NT2/D1 (cell line): ENCODE data around the gene ZFAND2A.
"Not testable (repeated sequence)": the region's sequence is repeated elsewhere in the genome, so short reads cannot be mapped to it uniquely, and the experiment has no call there.

ENCODE experiments used
- DNase-seq: peaks from one replicate; pipeline ENCODE4 v3.0.0-alpha.2; 2011; ENCODE audit warnings: low read depth, low spot score
- H3K27me3 ChIP-seq: 2 replicates; pipeline ENCODE4 v1.6.0; 2011; ENCODE audit warnings: mild to moderate bottlenecking; ENCODE audit not compliant: insufficient read length, insufficient read depth
- H3K36me3 ChIP-seq: 2 replicates; pipeline ENCODE4 v1.6.1; 2011; ENCODE audit warnings: mild to moderate bottlenecking, low read length, mixed read lengths; ENCODE audit not compliant: insufficient read depth, insufficient read length
- H3K4me1 ChIP-seq: 2 replicates; pipeline ENCODE4 v1.5.1; 2011; ENCODE audit not compliant: insufficient read depth, insufficient read length
- H3K4me3 ChIP-seq: 2 replicates; pipeline ENCODE4 v1.5.1; 2011; ENCODE audit warnings: low read depth; ENCODE audit not compliant: insufficient read length
- H3K9ac ChIP-seq: 2 replicates; pipeline ENCODE4 v1.6.0; 2011; ENCODE audit warnings: low read depth; ENCODE audit not compliant: insufficient read length
- H3K9me3 ChIP-seq: 2 replicates; pipeline ENCODE4 v1.5.1; 2011; ENCODE audit warnings: mild to moderate bottlenecking, low read length; ENCODE audit not compliant: insufficient read depth
- SUZ12 ChIP-seq: IDR thresholded peaks from 2 replicates; pipeline ENCODE4 v1.6.1; 2011; ENCODE audit not compliant: insufficient read length, insufficient read depth; ENCODE audit errors: extremely low read depth
- YY1 ChIP-seq: IDR thresholded peaks from 2 replicates; pipeline ENCODE4 v1.6.1; 2011; ENCODE audit not compliant: insufficient read length, insufficient read depth
- ZNF274 ChIP-seq: IDR thresholded peaks from 2 replicates; pipeline ENCODE4 v1.6.1; 2011; ENCODE audit warnings: mild to moderate bottlenecking, low read depth, low read length

Gene ZFAND2A

DNA sequence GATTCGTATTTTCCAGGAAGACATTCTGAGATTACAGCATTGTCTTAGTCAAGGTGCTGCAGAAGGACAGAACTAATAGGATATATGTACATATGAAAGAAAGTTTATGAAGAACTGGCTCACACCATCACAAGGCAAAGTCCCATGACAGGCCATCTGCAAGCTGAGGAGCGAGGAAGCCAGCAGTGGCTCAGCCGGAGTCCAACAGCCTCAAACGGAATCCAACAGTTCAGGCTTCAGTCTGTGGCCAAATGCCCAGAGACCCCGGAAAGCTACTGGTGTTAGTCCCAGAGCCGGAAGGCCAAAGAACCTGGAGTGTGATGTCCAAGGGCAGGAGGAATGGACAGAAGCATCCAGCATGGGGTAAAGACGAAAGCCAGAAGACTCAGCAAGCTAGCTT is 4.4 kb upstream of the ZFAND2A start:
- no peak for DNase-seq
- H3K9me3 ChIP-seq = no peaks in the 10 kb centered on the region
- H3K4me1 ChIP-seq = no peaks in the 10 kb centered on the region
- no peak for TF ChIP-seq YY1
- no peak for TF ChIP-seq ZNF274
- no peak for TF ChIP-seq SUZ12
- H3K36me3 ChIP-seq = peaks cover 30% of the 10 kb centered on the region
- no peak overlapping the region for H3K9ac ChIP-seq
- H3K27me3 ChIP-seq = no peaks in the 10 kb centered on the region
- no peak overlapping the region for H3K4me3 ChIP-seq

DNA sequence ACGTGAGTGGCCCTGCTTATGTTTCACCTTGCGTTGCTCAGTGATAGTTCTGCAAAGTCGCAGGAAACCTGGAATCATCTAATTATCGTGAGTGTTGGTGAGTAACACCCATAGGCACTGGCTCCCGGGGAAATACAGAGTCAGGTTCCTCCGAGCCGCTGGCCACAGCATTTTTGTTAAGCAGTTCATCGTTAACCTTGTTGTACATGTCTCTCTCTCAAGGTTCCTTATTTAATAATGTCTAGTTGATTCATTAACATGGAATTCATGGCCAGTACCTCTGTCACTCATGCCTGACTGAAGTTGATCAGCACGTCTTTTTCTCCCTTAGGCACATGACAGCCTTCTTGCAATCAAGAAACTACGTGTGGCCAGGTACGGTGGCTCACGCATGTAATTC is 3.1 kb upstream of the ZFAND2A start:
- Histone ChIP-seq H3K36me3 (peaks cover 35% of the 10 kb centered on the region), H3K4me1 (no peaks in the 10 kb centered on the region), H3K9me3 (no peaks in the 10 kb centered on the region), H3K9ac (no peak overlapping the region), H3K4me3 (no peak overlapping the region), H3K27me3 (no peaks in the 10 kb centered on the region)
- no peak for DNase-seq
- TF ChIP-seq SUZ12 (no peak), ZNF274 (no peak), YY1 (no peak)

DNA sequence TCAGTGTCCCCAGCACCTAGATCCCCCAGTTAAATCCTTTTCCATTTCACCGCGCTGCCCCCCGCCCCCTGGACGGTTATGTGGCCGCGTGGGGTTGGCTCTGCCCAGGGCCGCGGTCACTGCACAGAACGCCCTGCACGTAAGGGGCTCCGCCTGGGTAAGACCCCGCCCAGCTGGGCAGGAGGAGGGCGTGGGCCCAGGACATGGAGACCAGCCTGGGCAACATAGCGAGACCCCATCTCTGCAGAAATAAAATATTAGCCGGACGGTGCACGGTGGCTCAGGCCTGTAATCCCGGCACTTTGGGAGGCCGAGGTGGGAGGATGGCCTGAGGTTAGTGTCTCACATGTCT is 650 bp upstream of the ZFAND2A start:
- Histone ChIP-seq H3K9ac (peak overlapping the region; percentile 97), H3K36me3 (peaks cover 53% of the 10 kb centered on the region), H3K4me3 (peak overlapping the region; percentile 78), H3K27me3 (no peaks in the 10 kb centered on the region), H3K9me3 (no peaks in the 10 kb centered on the region), H3K4me1 (no peaks in the 10 kb centered on the region)
- no peak for TF ChIP-seq SUZ12
- TF ChIP-seq ZNF274 = no peak
- no peak for TF ChIP-seq YY1
- no peak for DNase-seq

DNA sequence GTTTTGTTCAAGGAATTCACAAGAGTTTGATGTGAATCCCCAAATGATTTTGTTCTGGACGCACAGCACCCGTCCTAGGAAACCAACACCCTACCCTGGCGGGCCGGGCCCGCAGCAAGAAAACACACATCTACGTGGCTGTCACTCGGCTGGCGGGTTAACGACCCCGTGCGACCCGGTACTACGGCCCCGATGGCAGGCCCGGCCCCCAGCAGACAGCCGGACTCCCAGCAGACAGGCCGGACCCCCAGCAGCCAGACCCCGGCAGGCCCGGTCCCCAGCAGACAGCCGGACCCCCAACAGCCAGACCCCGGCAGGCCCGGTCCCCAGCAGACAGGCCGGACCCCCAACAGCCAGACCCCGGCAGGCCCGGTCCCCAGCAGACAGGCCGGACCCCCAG is 765 bp downstream of the ZFAND2A start:
- DNase-seq, H3K9me3 ChIP-seq, H3K27me3 ChIP-seq, H3K4me1 ChIP-seq: not testable (repeated sequence)
- peaks cover 61% of the 10 kb centered on the region for H3K36me3 ChIP-seq
- peak overlapping the region; percentile 85 for H3K9ac ChIP-seq
- peak overlapping the region; percentile 71 for H3K4me3 ChIP-seq

DNA sequence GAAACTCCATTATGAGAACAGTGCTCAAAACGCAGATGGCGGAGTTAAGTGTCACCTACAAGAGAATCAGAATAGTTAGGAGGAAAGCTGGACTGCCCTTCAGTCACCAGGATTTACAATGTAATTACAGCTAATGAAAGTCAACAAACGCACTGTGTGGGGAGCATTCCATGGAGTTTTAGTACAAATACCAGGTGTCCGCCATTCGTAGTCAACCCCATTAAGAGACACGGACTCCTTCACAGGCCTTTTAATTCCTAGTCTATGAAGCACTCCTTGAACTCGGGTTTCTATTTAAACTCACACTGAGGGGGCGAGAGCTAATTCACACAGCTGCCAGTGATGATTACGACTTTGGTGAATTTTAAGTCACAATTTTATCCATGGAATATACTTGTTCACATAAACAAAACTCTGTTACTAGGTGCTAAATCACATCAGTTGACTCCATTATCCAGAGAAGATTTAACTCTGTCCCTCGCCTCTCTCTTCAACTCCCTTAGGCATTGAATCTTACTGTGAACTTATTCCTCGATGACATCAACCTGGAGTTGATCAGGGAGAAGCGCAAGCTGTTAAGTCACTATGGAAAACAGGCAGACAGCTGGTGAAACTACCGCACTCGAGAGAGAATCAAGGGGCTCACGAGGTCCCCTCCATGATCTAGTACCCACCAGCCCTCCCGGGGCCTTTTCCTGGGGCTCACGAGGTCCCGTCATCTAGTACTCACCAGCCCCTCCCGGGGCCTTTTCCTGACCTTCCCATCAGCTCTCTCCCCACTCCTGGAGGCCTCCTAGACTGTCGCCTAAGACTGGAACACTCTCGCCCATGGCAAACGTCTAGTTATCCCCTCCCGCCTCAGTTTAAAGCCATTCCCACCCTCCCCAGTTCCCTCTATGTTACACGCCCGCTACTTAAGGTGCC is 1.5 kb downstream of the ZFAND2A start:
- peak overlapping the region; percentile 85 for H3K9ac ChIP-seq
- no peaks in the 10 kb centered on the region for H3K27me3 ChIP-seq
- no peak for TF ChIP-seq SUZ12
- no peak for TF ChIP-seq ZNF274
- TF ChIP-seq YY1 = no peak
- no peaks in the 10 kb centered on the region for H3K4me1 ChIP-seq
- peak overlapping the region; percentile 71 for H3K4me3 ChIP-seq
- no peak for DNase-seq
- peaks cover 65% of the 10 kb centered on the region for H3K36me3 ChIP-seq
- no peaks in the 10 kb centered on the region for H3K9me3 ChIP-seq

DNA sequence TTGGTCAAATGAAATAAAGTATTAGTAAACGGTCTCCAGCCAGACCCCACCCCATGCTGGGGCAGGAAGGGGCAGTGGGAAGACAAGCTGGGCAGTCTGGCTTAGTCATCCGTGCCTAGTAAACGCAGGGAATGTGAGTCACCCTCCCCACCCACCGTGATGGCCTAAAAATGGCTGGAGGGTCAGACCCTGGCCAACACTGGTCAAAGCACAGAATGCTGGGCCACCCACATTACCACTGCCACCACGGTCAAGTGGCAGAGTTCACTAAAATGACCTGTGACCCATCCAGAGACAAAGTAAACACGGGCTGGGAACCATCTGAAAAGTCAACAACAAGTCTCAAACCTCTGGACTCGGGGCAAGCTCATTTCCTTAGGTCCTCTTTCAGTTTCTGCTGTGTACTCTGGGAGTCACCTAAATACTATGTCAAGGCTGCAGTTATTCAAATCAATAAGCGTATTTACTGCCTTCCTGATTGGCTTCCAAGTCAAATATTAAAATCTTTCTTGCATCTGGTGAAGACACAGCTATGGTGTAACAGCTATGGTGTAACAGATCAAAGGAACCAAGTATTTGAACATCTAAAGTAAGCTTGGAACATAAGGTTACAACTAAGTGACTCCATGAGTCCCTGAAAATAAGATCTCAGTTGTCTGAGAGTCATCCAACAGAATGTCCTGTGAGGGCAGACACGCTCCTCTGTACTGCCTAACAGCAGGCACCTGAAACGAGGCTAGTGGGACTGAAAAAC is 3.0 kb downstream of the ZFAND2A start:
- peaks cover 65% of the 10 kb centered on the region for H3K36me3 ChIP-seq
- H3K9ac ChIP-seq = no peak overlapping the region
- H3K4me1 ChIP-seq = no peaks in the 10 kb centered on the region
- no peaks in the 10 kb centered on the region for H3K27me3 ChIP-seq
- no peaks in the 10 kb centered on the region for H3K9me3 ChIP-seq
- no peak for DNase-seq
- H3K4me3 ChIP-seq = no peak overlapping the region
- TF ChIP-seq SUZ12 (no peak), YY1 (no peak), ZNF274 (no peak)

DNA sequence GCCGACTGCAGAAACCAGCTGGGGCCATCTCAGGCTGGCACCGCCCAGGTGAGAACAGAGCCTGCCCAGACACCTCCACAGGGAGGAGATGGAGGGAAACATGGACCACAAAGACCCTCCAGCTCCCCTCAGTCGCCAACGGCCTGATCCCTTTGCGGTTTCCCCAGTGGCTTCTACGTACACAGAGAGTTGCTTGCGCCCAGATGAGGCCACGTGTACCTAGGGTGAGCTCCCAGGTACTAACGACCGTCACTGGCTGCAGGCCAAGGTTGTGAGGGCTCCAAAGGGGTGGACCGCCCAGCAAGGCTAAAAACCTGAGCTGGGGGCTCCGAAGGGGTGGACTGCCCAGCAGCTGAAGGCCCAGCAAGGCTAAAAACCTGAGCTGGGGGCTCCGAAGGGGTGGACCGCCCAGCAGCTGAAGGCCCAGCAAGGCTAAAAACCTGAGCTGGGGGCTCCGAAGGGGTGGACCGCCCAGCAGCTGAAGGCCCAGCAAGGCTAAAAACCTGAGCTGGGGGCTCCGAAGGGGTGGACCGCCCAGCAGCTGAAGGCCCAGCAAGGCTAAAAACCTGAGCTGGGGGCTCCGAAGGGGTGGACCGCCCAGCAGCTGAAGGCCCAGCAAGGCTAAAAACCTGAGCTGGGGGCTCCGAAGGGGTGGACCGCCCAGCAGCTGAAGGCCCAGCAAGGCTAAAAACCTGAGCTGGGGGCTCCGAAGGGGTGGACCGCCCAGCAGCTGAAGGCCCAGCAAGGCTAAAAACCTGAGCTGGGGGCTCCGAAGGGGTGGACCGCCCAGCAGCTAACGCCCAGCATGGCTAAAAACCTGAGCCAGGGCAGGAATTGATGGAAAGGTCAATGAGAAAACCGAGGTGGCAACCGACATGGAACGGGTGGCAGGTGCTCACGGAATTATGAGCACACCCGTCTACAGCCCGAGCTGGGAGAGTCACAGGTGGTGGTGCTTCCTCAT is 3.9 kb downstream of the ZFAND2A start:
- not testable (repeated sequence) for H3K4me1 ChIP-seq, H3K27me3 ChIP-seq, H3K9me3 ChIP-seq, H3K4me3 ChIP-seq, H3K9ac ChIP-seq, DNase-seq
- H3K36me3 ChIP-seq = peaks cover 71% of the 10 kb centered on the region
